Smooth muscle cell (in vitro differentiated cells): ENCODE measurements around the gene PEAR1. TPM values are rescaled to one million over a fixed set of nuclear protein-coding genes. Genes with fewer than 3 reads are reported as not detected.

ENCODE experiments used
- DNase-seq: peaks from one replicate; lab custom pipeline; 2025; ENCODE audit not compliant: unreplicated experiment; lab: John Stamatoyannopoulos, UW
- H2AFZ ChIP-seq: fragments of 200-600 bp; sonication (generic); 2 replicates; pipeline ENCODE4 v1.6.0; 2016; ENCODE audit warnings: antibody characterized with exemption, low read depth, mild to moderate bottlenecking
- H3F3A ChIP-seq: fragments of 200-600 bp; sonication (generic); 2 replicates; pipeline ENCODE4 v1.6.0; 2017; ENCODE audit warnings: antibody characterized with exemption, low read depth
- H3K27ac ChIP-seq: fragments of 200-600 bp; sonication (generic); 2 replicates; pipeline ENCODE4 v1.5.1; 2016; ENCODE audit warnings: low read depth, mild to moderate bottlenecking
- H3K27me3 ChIP-seq: fragments of 200-600 bp; sonication (generic); 2 replicates; pipeline ENCODE4 v1.6.1; 2016; ENCODE audit warnings: low read depth, mild to moderate bottlenecking
- H3K36me3 ChIP-seq: fragments of 200-600 bp; sonication (generic); 2 replicates; pipeline ENCODE4 v1.5.1; 2016; ENCODE audit warnings: low read depth
- H3K4me1 ChIP-seq: fragments of 200-600 bp; sonication (generic); 2 replicates; pipeline ENCODE4 v1.5.1; 2016; ENCODE audit warnings: low read depth
- H3K4me2 ChIP-seq: fragments of 200-600 bp; sonication (generic); 2 replicates; pipeline ENCODE4 v1.6.0; 2016; ENCODE audit warnings: mild to moderate bottlenecking
- H3K4me3 ChIP-seq: fragments of 200-600 bp; sonication (generic); 2 replicates; pipeline ENCODE4 v1.5.1; 2016; ENCODE audit warnings: mild to moderate bottlenecking
- H3K79me2 ChIP-seq: fragments of 200-600 bp; sonication (generic); 2 replicates; pipeline ENCODE4 v1.6.0; 2016; ENCODE audit warnings: low read depth, mild to moderate bottlenecking
- H3K9ac ChIP-seq: fragments of 200-600 bp; sonication (generic); 2 replicates; pipeline ENCODE4 v1.6.0; 2016; ENCODE audit warnings: low read depth
- H3K9me3 ChIP-seq: fragments of 200-600 bp; sonication (generic); replicated peaks from 2 replicates; pipeline ENCODE4 v1.5.1; 2016; ENCODE audit warnings: low read depth
- H4K20me1 ChIP-seq: fragments of 200-600 bp; sonication (generic); 2 replicates; pipeline ENCODE4 v1.6.0; 2016; ENCODE audit warnings: low read depth
- CTCF ChIP-seq: fragments of 200-600 bp; sonication (generic); IDR thresholded peaks from 2 replicates; pipeline ENCODE4 v1.5.1; 2017; ENCODE audit warnings: borderline replicate concordance, mild to moderate bottlenecking, antibody characterized with exemption; ENCODE audit not compliant: insufficient read depth, poor library complexity, severe bottlenecking
- WGBS: methylation state at CpG from one replicate; pipeline ENCODE4 v1.1.7; 2016; ENCODE audit warnings: low lambda C conversion rate; 5-methylcytosine and 5-hydroxymethylcytosine counted together
- polyA plus RNA-seq: library from polyadenylated mRNA; unstranded; fragments of >200 nt; fragmentation: Nextera tagmentation; extraction: Ambion mirVana; gene quantifications from 2 replicates; pipeline ENCODE4 v1.2.1, GENCODE V29; 2016
- total RNA-seq: library from RNA; depleted of rRNA; stranded (reverse); fragments of >200 nt; gene quantifications from 2 replicates; pipeline ENCODE4 v1.2.3, GENCODE V29; 2014

PEAR1 gene
- total and polyA plus RNA-seq, 2 experiments from 2014 or later: 2.3 to 3.7 TPM

- H3K9me3 ChIP-seq: no peaks in the 10 kb centered on the region
- H3K27me3 ChIP-seq: peaks cover 8% of the 10 kb centered on the region
- no peak overlapping the region for H3K27ac ChIP-seq
- H3K79me2 ChIP-seq: no peaks in the 10 kb centered on the region
- peaks cover 5% of the 10 kb centered on the region for H3K4me1 ChIP-seq
- no peaks in the 10 kb centered on the region for H3K36me3 ChIP-seq
- no peaks in the 10 kb centered on the region for H4K20me1 ChIP-seq
- no peak overlapping the region for H3K9ac ChIP-seq
- no peak overlapping the region for H3K4me3 ChIP-seq
- DNase-seq: no peak
- no peak overlapping the region for H3K4me2 ChIP-seq
- no peak for TF ChIP-seq CTCF
- 92% methylated on average over 5 of the region's 5 CpGs for WGBS
- no peaks in the 10 kb centered on the region for H3F3A ChIP-seq
- H2AFZ ChIP-seq: no peak overlapping the region
These were observed 13.0 kb upstream of the PEAR1 start for GRCh38 chr1:156880473-156880872.

GRCh38 chr1:156881101-156881500, 12.4 kb upstream of the PEAR1 start:
- H3K27me3 ChIP-seq: peaks cover 8% of the 10 kb centered on the region
- H3F3A ChIP-seq: no peaks in the 10 kb centered on the region
- no peak for TF ChIP-seq CTCF

GRCh38 chr1:156881663-156882062, 11.9 kb upstream of the PEAR1 start:
- TF ChIP-seq CTCF: no peak
- Histone ChIP-seq H3K4me3 (no peak overlapping the region), H4K20me1 (no peaks in the 10 kb centered on the region), H3K4me1 (peaks cover 12% of the 10 kb centered on the region), H2AFZ (no peak overlapping the region), H3K27ac (no peak overlapping the region), H3K27me3 (peaks cover 5% of the 10 kb centered on the region), H3K9me3 (no peaks in the 10 kb centered on the region), H3K36me3 (no peaks in the 10 kb centered on the region), H3F3A (no peaks in the 10 kb centered on the region), H3K79me2 (no peaks in the 10 kb centered on the region), H3K4me2 (no peak overlapping the region), H3K9ac (no peak overlapping the region)
- DNase-seq: no peak
- WGBS: 86% methylated on average over 4 of the region's 4 CpGs

More at GRCh38 chr1:156881101-156881500, 12.4 kb upstream of the PEAR1 start:
- Histone ChIP-seq H2AFZ (no peak overlapping the region), H3K4me3 (no peak overlapping the region), H4K20me1 (no peaks in the 10 kb centered on the region), H3K27ac (no peak overlapping the region), H3K4me2 (no peak overlapping the region), H3K79me2 (no peaks in the 10 kb centered on the region), H3K36me3 (no peaks in the 10 kb centered on the region), H3K9me3 (no peaks in the 10 kb centered on the region), H3K9ac (no peak overlapping the region), H3K4me1 (peaks cover 7% of the 10 kb centered on the region)
- no peak for DNase-seq
- WGBS: 85% methylated on average over 10 of the region's 10 CpGs

GRCh38 chr1:156882543-156882942, 11.0 kb upstream of the PEAR1 start:
- Histone ChIP-seq H3K4me2 (no peak overlapping the region), H3K9ac (no peak overlapping the region), H3K4me3 (no peak overlapping the region), H3K36me3 (no peaks in the 10 kb centered on the region), H3K27ac (no peak overlapping the region), H4K20me1 (no peaks in the 10 kb centered on the region), H3K79me2 (no peaks in the 10 kb centered on the region), H2AFZ (no peak overlapping the region), H3K9me3 (no peaks in the 10 kb centered on the region), H3K27me3 (peaks cover 5% of the 10 kb centered on the region), H3K4me1 (peaks cover 12% of the 10 kb centered on the region), H3F3A (no peaks in the 10 kb centered on the region)
- WGBS: 78% methylated on average over 3 of the region's 3 CpGs
- TF ChIP-seq CTCF: no peak
- DNase-seq: no peak
